ENCODE data around the gene TP53.
A peak's percentile ranks its signal among the peaks of the same experiment; 100 is the strongest.

Gene TP53

DNA sequence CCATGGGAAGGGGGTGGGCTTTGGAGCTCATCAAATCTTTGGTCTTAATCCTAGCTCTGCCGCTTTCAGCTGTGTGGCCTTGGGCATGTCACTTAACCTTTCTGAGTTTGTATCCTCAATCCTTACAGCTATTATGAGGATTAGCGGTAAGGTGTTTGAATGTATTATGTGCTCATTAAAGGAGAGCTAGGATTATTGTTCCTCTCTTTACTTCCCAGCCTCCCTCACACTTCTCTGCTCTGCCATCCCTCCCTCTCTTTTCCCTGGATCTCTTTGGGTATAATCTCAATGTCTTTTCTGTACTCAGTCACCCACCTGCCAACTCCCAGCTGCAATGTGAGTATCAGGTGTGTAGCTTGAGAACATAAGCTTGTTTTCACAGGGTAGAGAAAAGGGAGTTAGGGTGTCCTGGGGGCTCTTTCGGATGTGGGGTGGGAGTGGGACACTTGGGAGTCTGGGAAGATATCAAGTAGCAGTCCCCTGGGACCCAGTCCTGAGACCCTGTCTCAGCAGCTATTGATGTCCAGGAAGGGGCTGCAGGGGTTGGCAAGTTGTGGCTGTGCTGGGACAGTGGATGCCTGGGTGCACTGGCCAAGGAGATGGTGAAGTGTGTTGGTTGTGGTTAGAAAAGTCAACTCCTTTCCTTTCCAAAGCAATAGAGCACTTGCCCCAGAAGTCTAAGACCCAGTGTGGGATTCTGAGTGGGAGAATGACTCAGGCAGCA, 19.5 kb upstream of the TP53 start:
- no peak for DNase-seq

DNA sequence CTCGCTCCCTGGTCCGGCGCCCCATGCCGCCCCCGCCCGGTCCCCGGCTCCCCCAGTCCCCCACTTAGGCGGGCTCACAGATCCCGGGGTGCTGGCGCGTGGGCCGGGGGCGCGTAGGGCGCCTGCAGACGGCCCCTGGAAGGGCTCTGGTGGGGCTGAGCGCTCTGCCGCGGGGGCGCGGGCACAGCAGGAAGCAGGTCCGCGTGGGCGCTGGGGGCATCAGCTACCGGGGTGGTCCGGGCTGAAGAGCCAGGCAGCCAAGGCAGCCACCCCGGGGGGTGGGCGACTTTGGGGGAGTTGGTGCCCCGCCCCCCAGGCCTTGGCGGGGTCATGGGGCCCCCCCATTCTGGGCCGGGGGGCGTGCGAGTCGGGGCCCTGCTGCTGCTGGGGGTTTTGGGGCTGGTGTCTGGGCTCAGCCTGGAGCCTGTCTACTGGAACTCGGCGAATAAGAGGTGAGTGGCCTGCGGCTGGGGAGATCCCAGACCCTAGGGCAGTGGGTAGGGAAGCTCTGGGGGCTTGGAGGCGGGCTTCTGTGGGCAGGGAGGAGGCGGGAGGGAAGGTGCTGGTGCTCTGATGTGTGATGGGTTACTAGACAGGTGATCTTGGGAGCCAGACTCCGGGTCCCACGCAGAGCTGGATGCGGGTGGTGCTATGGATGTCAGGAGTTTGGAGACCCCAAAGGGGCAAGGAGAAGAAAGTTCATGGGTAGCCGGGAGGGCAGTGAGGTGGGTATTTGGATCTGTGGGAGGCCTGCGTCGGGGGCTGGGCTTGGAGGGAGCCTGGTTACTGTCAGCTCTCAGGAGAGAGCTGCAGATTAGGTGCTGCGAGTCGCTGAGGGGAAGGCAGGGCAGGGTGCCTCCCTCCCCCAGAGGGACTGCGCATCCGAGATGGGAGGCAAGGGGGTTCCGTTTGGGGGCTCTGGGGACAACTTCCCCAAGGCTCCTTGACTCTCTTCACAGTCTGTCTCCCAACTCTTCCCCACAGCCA, 18.3 kb upstream of the TP53 start:
- no peak for DNase-seq

DNA sequence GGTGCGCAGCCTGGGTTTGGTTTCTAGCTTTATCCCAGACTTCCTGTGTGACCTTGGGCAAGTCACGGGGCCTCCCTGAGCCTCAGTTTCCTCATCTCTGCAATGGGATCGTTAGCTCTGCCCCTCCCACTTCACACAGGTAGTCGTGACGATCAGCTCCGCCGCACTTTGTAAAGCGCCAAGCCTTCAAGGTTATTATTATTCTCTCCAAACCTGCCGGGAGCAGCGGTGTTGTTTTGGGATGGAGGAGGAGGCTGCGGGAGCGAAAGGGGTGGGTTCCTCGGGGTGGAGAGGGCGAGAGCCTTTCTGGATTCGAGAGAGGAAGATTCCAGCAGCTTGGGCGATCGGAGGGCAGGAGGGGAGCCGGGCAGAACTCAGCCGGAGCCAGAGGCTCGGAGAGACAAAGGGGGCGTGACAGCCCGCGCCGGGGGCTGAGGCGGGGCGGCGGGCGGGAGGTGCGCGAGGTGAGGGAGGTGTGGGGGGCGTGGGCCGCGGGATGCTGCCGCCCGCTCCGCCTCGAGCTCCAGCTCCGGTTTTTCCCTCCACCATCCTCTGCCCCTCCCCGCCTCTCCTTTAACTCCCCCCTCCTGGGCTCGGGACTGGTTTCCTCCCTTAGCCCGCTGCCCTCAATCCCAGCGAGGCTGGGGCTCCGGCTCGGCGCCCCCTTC, 17.4 kb upstream of the TP53 start, which contains the start of gene EFNB3:
EFNB3 (plus strand) TSS at position 602 of the 668 bp plus-strand sequence. CDS start 397 bp downstream, outside the sequence.
- DNase-seq, result no peak

DNA sequence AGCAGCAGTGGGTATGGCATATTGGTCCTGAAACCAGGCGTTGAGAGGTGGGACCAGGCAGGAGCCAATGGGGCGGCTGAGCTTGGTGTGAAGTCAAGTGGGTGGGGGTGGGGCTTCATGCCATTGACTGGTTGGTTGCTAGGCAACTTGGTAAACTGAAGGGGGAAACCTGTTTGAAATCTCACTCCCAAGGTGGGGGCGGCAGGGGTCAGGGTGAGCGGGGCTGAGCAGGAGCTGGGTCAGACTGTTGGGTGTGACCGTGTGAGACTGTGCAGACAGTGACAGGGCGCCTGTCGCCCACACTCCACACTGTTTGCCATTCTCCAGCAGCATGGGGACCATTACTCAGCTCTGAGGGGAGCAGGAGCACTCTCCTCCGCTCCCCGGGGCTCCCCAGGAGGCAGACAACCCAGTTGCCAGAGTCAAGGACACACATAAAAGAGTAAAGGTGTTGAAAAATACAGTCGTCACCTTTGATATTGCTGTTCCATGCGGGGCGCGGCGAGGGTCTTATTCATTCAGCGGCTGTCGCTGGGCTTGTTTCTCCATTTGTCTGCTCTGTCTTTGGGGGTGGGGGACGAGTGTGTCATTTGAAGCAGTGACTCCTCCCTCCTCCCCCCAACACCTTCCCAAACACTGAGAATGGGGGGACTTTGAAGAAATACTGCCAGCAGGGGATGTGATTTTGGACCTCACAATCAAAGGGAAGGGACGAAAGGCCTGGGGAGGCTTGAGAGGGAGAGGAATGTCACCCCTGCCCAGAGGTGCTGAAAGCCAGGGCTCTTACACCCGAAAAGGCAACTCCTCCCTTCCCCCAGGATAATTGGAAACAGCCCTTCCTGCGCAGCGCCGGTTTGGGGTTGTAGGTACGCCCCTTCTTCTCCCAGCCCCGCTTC, 16.5 kb upstream of the TP53 start:
- DNase-seq, result peak; percentile 11

DNA sequence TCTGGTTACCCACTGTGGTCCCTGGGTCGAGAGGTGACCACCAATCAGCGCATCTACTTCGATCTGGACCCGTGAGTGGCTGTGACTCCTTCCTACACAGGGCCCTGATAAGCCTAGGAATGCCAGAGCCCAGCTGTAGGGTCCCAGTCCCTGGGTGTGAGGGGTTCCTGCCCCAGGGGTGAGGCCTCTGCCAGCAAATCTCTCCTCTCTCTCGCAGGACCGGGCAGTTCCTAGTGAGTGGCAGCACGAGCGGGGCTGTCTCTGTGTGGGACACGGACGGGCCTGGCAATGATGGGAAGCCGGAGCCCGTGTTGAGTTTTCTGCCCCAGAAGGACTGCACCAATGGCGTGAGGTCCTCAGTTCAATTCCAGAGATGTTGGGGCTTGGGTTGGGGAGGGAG, 15.5 kb upstream of the TP53 start:
- no peak for DNase-seq

DNA sequence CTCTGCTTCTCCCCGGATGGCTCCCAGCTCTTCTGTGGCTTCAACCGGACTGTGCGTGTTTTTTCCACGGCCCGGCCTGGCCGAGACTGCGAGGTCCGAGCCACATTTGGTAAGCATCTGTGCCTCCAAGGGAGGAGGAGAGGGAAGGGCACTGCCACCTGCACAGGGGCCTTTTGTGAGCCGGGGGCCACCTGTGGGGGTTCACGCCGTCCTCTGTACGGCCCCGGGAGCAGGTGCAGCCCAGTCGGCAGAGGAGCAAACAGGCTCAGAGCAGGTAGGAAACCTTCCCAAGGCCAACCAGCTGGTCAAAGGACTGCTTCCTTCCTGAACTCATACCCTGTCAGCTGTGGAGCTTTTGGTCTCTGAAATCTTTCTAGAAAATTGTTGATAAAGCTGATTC, 14.4 kb upstream of the TP53 start:
- DNase-seq, result no peak

DNA sequence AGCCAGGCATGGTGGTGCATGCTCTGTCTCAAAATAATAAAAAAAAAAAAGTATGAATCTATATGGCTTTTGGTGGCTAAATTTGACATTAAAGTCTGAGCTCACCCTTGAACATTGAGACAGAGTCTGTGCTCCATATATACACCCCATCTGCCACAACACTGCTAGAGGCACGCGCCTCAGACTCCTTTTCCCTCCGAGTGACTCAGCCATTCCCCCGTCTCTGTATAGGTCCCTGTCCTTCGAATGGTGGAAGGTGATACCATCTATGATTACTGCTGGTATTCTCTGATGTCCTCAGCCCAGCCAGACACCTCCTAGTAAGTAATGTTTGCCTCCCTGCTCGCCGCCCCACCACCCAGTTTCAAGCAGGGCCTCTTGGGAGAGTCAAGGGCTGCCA, 13.2 kb upstream of the TP53 start:
- DNase-seq, result no peak

DNA sequence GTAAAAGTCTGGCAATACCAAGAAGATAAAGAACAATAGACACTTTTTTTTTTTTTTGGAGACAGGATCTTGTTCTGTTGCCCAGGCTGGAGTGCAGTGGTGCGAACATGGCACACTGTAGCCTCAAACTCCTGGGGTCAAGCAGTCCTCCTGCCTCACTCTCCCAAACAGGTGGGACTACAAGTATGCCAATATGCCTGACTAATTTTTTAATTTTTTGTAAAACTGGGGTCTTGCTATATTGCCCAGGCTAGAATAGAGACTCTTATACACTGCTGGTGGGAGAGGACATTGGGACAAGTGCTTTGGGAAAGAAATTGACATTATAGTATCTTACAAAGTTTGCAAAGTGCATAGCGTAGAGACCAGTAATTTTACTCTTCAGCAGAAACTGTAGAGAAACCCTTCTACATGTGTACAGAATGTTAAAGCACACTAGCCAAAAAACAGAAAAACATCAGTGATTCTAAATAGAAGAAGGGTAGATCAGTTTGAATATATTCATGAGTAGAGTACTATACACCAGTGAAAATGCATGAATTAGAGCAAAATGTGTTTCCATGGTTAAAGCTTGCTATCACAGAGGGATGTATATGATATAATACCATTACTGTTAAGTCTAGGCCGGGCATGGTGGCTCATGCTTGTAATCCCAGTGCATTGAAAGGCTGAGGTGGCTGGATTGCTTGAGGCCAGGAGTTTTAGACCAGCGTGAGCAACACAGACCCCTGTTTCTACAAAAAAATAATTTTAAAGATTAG, 10.7 kb upstream of the TP53 start:
- DNase-seq, result no peak

DNA sequence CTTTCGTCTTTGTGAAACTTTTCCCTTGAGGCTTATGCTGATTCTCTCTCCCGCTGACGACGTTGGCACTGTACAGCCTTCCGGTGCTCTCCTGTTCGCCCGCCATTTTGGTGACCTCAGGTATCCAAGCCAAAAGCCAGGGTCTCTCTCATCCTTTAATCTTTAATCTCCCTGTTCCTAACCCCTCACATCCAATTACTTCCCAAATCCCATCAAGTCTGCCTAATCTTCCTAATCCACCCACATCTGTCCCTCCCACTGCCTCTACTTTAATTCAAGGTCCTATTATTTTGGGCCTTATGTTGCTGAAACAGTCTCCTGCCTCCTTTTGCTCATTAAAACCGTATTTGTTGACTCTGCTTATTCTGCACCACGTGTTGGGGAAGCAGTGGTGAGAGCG, 8.3 kb upstream of the TP53 start:
- DNase-seq, result no peak

DNA sequence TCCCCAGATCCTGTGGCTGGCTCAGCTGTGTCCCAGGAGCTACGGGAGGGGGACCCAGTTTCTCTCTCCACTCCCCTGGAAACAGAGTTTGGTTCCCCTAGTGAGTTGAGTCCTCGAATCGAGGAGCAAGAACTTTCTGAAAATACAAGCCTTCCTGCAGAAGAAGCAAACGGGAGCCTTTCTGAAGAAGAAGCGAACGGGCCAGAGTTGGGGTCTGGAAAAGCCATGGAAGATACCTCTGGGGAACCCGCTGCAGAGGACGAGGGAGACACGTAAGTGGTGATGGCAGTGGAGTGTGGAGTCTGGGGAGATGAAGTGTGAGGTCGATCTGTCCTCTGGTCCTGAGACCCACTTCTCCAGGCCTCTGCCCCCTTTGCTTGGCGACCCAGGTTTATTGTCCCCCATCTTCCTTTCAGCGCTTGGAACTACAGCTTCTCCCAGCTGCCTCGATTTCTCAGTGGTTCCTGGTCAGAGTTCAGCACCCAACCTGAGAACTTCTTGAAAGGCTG, 1.6 kb upstream of the TP53 start:
- DNase-seq, result no peak

DNA sequence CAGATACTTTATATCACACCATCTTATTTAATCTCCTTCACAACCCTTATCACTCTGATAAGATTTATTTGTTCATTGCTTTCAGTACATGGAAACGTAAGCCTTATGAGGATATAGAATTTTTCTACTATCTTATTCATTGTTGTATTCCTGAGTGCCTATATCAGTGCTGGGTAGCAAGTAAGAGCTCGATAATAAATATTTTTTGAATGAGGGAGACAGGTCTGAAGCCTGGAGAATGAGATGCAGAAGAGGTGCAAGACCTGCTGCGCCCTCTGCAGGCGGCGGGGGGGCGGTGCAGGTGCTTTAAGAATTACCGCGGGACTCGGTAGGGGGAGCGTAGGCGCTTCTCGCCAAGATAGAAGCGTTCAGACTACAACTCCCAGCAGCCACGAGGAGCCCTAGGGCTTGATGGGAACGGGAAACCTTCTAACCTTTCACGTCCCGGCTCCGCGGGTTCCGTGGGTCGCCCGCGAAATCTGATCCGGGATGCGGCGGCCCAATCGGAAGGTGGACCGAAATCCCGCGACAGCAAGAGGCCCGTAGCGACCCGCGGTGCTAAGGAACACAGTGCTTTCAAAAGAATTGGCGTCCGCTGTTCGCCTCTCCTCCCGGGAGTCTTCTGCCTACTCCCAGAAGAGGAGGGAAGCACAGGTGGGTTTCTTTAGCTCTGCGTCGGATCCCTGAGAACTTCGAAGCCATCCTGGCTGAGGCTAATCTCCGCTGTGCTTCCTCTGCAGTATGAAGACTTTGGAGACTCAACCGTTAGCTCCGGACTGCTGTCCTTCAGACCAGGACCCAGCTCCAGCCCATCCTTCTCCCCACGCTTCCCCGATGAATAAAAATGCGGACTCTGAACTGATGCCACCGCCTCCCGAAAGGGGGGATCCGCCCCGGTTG, 868 bp upstream of the TP53 start, which contains the start of gene WRAP53:
WRAP53 (plus strand) TSS at position 570 of the 900 bp plus-strand sequence; CDS start at position 742, 172 bp downstream.
- peak; percentile 94 for DNase-seq

DNA sequence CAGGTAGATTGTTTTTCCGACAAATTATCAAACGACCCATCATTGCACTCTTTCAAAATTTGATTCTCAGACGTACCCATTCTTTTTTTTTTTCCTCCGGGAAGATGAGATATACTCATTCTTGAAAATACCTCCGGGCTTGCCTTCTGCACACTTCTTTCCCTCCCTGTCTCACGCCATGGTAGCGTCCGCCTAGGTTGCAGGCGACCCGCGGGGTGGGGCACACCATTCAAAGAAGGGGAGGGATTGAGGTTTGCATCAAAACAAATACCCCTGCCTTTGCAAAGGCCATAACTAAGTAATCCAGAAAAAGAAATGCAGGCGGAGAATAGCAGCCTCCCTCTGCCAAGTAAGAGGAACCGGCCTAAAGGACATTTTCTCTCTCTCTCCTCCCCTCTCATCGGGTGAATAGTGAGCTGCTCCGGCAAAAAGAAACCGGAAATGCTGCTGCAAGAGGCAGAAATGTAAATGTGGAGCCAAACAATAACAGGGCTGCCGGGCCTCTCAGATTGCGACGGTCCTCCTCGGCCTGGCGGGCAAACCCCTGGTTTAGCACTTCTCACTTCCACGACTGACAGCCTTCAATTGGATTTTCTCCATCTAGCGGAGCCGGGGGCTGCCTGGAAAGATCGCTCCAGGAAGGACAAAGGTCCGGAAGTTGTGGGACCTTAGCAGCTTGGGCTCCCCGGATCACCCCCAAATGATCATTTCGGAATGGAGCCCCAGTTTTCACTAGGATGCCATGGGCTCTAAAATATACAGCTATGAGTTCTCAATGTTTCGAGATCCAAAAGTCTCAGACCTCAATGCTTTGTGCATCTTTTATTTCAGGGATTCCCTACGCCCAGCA, 843 bp downstream of the TP53 start:
- DNase-seq, result peak; percentile 68

DNA sequence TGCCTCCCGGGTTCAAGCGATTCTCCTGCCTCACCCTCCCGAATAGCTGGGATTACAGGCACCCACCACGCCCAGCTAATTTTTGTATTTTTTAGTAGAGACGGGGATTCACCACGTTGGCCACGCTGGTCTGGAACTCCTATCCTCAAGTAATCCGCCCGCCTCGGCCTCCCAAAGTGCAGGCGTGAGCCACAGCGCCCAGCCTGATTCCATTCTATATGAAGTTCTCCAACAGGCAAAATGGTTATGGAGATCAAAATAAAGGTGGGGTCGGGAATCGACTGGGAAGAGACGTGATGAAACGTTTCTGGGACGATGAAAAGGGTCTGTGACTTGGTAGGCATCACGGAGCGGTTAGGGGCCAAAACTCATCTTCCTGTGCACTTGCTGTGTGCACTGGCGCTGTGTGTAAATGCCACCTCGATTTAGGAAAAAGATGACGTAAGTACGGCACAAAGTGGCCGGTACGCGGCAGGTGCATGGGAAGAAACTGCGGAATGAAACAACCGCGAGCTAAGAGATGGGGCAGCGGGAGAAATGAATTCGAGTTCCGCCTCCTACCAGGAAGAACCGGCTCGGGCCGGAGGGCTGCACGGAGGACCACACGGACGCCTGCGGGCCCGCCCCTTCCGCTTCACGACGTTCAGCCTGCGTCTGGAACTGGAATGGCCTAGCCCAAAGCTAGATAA, 1.6 kb downstream of the TP53 start:
- DNase-seq, result peak; percentile 86

DNA sequence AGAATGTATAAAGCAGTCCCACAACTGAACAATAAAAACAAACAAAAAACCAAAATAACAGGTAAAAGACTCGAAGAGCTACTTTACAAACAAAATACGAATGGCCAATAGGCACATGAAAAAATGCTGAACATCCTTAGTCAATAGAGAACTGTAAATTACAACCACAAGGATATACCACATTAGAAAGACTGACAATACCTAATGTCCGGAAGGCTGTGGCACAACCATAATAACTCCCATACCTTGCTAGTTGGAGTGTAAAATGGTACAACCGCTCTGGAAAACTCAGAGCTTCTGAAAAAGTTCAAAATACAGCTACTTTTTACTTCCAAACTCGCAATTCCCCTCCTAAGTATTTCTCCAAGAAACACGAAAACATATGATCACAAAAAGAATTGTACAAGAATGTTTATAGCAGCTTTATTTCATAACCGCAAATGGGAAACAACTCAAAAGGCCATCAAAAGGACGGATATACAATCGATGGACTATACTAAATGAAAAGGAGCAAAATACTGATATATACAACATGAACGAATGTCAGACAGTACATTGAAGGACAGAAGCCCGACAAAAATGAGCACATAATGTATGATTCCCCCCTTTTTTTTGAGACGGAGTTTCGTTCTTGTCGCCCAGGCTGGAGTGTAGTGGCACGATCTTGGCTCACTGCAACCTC, 2.3 kb downstream of the TP53 start:
- DNase-seq, result no peak

DNA sequence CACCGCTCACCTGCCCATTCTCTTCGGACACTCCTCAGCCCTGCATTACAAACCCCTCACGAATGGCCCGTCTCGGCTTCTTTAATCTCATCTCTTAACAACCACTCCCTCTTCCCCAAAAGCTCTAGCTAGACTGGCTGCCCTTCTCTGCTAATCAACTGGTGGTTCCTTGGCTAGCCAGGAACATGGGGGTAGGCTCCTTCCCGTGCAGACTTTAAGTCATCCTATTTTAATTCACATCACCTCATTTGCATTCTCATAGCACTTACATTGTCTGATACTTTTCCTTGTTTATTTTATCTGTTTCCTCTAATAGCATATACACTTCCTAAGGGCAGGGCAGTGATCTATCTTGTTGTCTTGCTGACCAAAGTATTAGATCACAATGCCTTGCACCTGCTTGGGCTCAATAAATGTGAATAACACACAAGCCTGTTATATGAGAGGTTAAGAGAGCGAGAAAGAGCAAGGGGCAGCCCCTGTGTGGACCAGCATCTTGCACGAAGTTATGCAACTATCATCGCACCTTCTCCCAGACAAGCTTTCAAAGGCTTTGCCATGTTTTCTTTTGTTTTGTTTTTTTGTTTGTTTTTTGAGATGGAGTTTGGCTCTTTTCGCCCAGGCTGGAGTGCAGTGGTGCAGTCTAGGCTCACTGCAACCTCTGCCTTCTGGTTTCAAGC, 9.8 kb downstream of the TP53 start:
- no peak for DNase-seq

DNA sequence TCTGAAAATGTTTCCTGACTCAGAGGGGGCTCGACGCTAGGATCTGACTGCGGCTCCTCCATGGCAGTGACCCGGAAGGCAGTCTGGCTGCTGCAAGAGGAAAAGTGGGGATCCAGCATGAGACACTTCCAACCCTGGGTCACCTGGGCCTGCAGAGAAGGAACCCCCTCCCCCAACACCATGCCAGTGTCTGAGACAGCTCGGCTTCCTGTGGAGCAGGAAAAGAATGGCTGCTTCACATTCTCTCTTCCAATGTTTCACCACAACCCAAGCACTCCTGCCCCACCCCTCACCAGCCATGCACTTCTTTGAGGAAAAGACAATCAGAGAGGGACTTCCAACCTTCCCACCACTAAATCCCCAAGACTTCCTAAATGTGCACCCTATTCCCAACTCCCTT, 10.8 kb downstream of the TP53 start:
- DNase-seq, result no peak

DNA sequence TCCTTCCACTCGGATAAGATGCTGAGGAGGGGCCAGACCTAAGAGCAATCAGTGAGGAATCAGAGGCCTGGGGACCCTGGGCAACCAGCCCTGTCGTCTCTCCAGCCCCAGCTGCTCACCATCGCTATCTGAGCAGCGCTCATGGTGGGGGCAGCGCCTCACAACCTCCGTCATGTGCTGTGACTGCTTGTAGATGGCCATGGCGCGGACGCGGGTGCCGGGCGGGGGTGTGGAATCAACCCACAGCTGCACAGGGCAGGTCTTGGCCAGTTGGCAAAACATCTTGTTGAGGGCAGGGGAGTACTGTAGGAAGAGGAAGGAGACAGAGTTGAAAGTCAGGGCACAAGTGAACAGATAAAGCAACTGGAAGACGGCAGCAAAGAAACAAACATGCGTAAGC, 12.4 kb downstream of the TP53 start:
- DNase-seq, result no peak
